Prostate gland (tissue), 2 donors: Measurements from ENCODE around the gene SPSB3.

Experiments used
- POLR2A ChIP-seq: fragments of 450-650 bp; IDR thresholded peaks from one replicate; pipeline ENCODE4 v1.6.1; 2016; ENCODE audit warnings: antibody characterized with exemption, mild to moderate bottlenecking
- POLR2AphosphoS5 ChIP-seq: sonication (generic); formaldehyde crosslinking; IDR thresholded peaks from one replicate; pipeline ENCODE4 v1.6.1; 2017; ENCODE audit warnings: antibody characterized with exemption
- TF ChIP-seq, protein P1 (sequence below), 4 experiments: fragments of 200-600 bp in 2 of 4; fragments of 450-650 bp in 2 of 4; sonication (generic) in 2 of 4; IDR thresholded peaks; 1 replicate in 3 of 4; 2 replicates in 1 of 4; pipeline ENCODE4 v1.5.1; 2016 to 2019; ENCODE audit warnings: antibody characterized with exemption in 4 of 4, mild to moderate bottlenecking in 2 of 4, moderate library complexity in 2 of 4

- TF ChIP-seq POLR2AphosphoS5 = no peak
- TF ChIP-seq, protein P1, sequence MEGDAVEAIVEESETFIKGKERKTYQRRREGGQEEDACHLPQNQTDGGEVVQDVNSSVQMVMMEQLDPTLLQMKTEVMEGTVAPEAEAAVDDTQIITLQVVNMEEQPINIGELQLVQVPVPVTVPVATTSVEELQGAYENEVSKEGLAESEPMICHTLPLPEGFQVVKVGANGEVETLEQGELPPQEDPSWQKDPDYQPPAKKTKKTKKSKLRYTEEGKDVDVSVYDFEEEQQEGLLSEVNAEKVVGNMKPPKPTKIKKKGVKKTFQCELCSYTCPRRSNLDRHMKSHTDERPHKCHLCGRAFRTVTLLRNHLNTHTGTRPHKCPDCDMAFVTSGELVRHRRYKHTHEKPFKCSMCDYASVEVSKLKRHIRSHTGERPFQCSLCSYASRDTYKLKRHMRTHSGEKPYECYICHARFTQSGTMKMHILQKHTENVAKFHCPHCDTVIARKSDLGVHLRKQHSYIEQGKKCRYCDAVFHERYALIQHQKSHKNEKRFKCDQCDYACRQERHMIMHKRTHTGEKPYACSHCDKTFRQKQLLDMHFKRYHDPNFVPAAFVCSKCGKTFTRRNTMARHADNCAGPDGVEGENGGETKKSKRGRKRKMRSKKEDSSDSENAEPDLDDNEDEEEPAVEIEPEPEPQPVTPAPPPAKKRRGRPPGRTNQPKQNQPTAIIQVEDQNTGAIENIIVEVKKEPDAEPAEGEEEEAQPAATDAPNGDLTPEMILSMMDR (IDR thresholded peaks at IDR 0.05) = no peak
- TF ChIP-seq POLR2A = peak; percentile 12
These were observed 11.0 kb downstream of the SPSB3 start, which contains the start of gene NME3 for GRCh38 chr16:1771188-1771863.
